HEK293T (cell line): ENCODE measurements around the gene SSRP1.

Experiments
- BHLHE40 ChIP-seq: fragments of 450-650 bp; IDR thresholded peaks from 2 replicates; pipeline ENCODE4 v1.6.1; 2016; ENCODE audit warnings: mild to moderate bottlenecking, moderate library complexity, borderline replicate concordance
- ELF4 ChIP-seq: fragments of 450-650 bp; IDR thresholded peaks from 2 replicates; pipeline ENCODE4 v1.6.1; 2017; ENCODE audit warnings: antibody characterized with exemption
- FOXK2 ChIP-seq: fragments of 450-650 bp; IDR thresholded peaks from 2 replicates; pipeline ENCODE4 v1.6.1; 2016; ENCODE audit warnings: mild to moderate bottlenecking
- FOXM1 ChIP-seq: fragments of 450-650 bp; IDR thresholded peaks from 2 replicates; pipeline ENCODE4 v1.6.1; 2017; ENCODE audit warnings: mild to moderate bottlenecking, borderline replicate concordance
- HDGF ChIP-seq: fragments of 450-650 bp; IDR thresholded peaks from 2 replicates; pipeline ENCODE4 v1.6.1; 2017; ENCODE audit warnings: antibody characterized with exemption, borderline replicate concordance
- PKNOX1 ChIP-seq: fragments of 450-650 bp; IDR thresholded peaks from 2 replicates; pipeline ENCODE4 v1.6.1; 2016
- SP1 ChIP-seq: fragments of 450-650 bp; IDR thresholded peaks from 2 replicates; pipeline ENCODE4 v1.6.1; 2017
- SUZ12 ChIP-seq: fragments of 450-650 bp; IDR thresholded peaks from 2 replicates; pipeline ENCODE4 v1.6.1; 2016; ENCODE audit warnings: mild to moderate bottlenecking
- ZNF384 ChIP-seq: fragments of 450-650 bp; IDR thresholded peaks from 2 replicates; pipeline ENCODE4 v1.6.1; 2016

- TF ChIP-seq FOXK2 (no peak), HDGF (no peak), FOXM1 (no peak), BHLHE40 (no peak), ELF4 (no peak), SP1 (no peak), ZNF384 (no peak), SUZ12 (no peak), PKNOX1 (no peak)
Observed at GRCh38 chr11:57306940-57307565, 28.6 kb downstream of the SSRP1 start.
